Bone marrow (tissue), 2 donors: Measurements from ENCODE around the gene RPL10.

Experiments
- DNase-seq, 2 donors: peaks; one replicate each; lab custom pipeline; 2025; lab: John Stamatoyannopoulos, UW

Gene RPL10

GRCh38 chrX:154401045-154401799 lies 3.0 kb downstream of the RPL10 start:
- no peak for DNase-seq

GRCh38 chrX:154401918-154402621 lies 3.9 kb downstream of the RPL10 start:
- no peak for DNase-seq

- no peak for DNase-seq
Measured at GRCh38 chrX:154402622-154403127, 4.5 kb downstream of the RPL10 start.

- no peak for DNase-seq
Measured at GRCh38 chrX:154403192-154403591, 5.0 kb downstream of the RPL10 start.

- no peak for DNase-seq
Measured at GRCh38 chrX:154403858-154404257, 5.7 kb downstream of the RPL10 start.

- no peak for DNase-seq
Measured at GRCh38 chrX:154404625-154405192, 6.5 kb downstream of the RPL10 start.

- DNase-seq, result no peak
Measured at GRCh38 chrX:154408659-154409221, 10.6 kb downstream of the RPL10 start.

- peak; percentile 54 to 73 for DNase-seq
Measured at GRCh38 chrX:154409222-154409871, 11.2 kb downstream of the RPL10 start, which contains the start of gene DNASE1L1. Gene DNASE1L1 (minus strand): TSS chrX:154409254. CDS start chrX:154405568, 3,686 bp downstream.

GRCh38 chrX:154411981-154412340 lies 13.8 kb downstream of the RPL10 start:
- no peak for DNase-seq

GRCh38 chrX:154412468-154412867 lies 14.3 kb downstream of the RPL10 start:
- peak in 1 of 2 donors; percentile 23 for DNase-seq

GRCh38 chrX:154413142-154413541 lies 15.0 kb downstream of the RPL10 start:
- DNase-seq, result no peak

GRCh38 chrX:154417157-154417556 lies 19.0 kb downstream of the RPL10 start:
- no peak for DNase-seq

GRCh38 chrX:154419189-154419588 lies 21.0 kb downstream of the RPL10 start:
- no peak for DNase-seq

- DNase-seq, result no peak
Measured at GRCh38 chrX:154419688-154420401, 21.7 kb downstream of the RPL10 start.

- no peak for DNase-seq
Measured at GRCh38 chrX:154420402-154420756, 22.2 kb downstream of the RPL10 start.

- DNase-seq, result no peak
Measured at GRCh38 chrX:154426916-154427770, 29.0 kb downstream of the RPL10 start.

- peak; percentile 39 to 75 for DNase-seq
Measured at GRCh38 chrX:154428176-154429171, 30.3 kb downstream of the RPL10 start, which contains the start of gene ATP6AP1. Gene ATP6AP1 (plus strand): TSS chrX:154428677. CDS start chrX:154428693, 16 bp downstream.

- DNase-seq, result no peak
Measured at GRCh38 chrX:154429711-154430110, 31.5 kb downstream of the RPL10 start.

GRCh38 chrX:154430479-154430878 lies 32.3 kb downstream of the RPL10 start:
- DNase-seq, result no peak
